ENCODE results near the gene MARK4.

DNA sequence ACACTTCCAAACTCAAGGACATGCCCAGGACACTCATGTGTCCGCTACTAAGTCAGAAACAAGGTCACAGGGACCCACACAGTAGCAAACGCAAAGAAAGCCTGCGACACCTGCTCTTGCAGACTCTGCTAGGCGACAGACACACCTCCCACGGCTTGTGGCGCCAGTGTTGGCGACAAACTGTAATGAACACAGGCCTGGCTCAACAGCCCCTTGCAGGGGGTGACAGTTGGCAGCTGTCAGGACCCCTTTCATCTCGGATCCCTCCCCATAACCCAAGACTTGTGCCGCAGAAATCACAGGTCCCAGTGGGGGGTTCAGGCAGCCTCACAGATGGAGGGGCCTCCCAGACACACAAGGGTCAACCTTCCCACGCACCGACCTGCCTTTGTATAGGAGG lies 71.2 kb downstream of the MARK4 start:
- TF ChIP-seq POLR2AphosphoS5 (IDR thresholded peaks at IDR 0.05), result no peak
- TF ChIP-seq, protein P1, sequence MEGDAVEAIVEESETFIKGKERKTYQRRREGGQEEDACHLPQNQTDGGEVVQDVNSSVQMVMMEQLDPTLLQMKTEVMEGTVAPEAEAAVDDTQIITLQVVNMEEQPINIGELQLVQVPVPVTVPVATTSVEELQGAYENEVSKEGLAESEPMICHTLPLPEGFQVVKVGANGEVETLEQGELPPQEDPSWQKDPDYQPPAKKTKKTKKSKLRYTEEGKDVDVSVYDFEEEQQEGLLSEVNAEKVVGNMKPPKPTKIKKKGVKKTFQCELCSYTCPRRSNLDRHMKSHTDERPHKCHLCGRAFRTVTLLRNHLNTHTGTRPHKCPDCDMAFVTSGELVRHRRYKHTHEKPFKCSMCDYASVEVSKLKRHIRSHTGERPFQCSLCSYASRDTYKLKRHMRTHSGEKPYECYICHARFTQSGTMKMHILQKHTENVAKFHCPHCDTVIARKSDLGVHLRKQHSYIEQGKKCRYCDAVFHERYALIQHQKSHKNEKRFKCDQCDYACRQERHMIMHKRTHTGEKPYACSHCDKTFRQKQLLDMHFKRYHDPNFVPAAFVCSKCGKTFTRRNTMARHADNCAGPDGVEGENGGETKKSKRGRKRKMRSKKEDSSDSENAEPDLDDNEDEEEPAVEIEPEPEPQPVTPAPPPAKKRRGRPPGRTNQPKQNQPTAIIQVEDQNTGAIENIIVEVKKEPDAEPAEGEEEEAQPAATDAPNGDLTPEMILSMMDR (IDR thresholded peaks at IDR 0.05), result no peak
- TF ChIP-seq POLR2A (IDR thresholded peaks at IDR 0.05), result no peak
- no peak for TF ChIP-seq EP300 (IDR thresholded peaks at IDR 0.05; ENCODE audit: low read depth)

Data from transverse colon (tissue), 4 donors.